ENCODE measurements around the gene BTBD17.

BTBD17 gene

DNA sequence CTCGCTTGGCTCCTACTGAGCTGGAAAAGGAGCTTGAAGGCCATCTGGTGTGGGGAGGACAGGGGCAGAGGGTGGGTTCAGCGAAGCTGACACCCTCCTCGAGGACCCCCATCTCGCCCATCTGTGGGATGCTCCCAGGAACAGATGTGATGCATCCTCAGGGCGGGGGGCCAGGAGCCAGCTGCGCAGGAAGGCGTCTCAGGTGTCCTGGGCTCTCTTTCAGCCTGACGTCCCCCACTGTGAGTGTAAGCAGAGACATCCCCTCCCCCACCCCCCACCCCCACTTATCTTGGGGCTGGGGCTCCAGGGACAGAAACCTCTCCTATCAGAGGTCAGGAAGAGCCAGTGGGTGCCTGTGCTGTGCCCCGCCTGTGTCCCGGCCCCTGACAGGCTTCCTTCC lies 19.4 kb downstream of the BTBD17 start:
- Histone ChIP-seq H3K4me1 (ENCODE audit: control insufficient read depth, insufficient read depth, low read length) (no peaks in the 10 kb centered on the region), H3K27me3 (replicated peaks; ENCODE audit: control insufficient read depth, insufficient read depth, low read length) (peaks cover 53% of the 10 kb centered on the region), H3K36me3 (ENCODE audit: control insufficient read depth, insufficient read depth, low read length, severe bottlenecking) (no peaks in the 10 kb centered on the region), H3K4me3 (ENCODE audit: low read length) (no peak overlapping the region), H3K9ac (ENCODE audit: low read length) (no peak overlapping the region), H3K9me3 (ENCODE audit: control insufficient read depth, low read length) (no peaks in the 10 kb centered on the region)
- no peak for DNase-seq (ENCODE audit: low read depth)

DNA sequence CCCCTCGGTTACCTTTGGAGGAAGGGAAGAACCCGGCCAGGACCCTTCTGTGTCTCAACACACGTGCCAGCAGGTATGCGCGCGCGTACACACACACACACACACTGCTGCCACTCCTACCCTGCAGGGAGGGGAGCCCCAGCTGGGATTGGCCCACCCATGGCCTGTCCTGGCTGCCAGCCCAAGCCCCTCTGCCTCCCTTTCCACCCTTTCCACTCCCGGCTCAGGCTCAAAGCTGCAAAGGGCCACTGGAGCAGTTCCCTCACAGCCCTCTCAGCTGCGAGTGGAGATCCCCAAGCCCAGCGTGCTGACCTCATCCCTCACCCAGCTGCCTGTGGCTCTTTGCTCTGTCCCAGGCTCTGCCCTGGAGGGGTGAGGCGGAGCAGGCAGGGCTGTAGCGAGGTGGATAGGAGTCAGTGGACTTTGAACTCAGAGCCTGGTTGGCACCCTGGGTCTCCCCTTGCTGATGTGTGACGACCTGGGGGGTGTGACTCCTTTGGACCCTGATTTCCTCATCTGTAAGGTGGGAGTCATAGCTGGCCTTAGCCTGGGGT lies 21.1 kb downstream of the BTBD17 start:
- no peaks in the 10 kb centered on the region for H3K36me3 ChIP-seq (ENCODE audit: control insufficient read depth, insufficient read depth, low read length, severe bottlenecking)

DNA sequence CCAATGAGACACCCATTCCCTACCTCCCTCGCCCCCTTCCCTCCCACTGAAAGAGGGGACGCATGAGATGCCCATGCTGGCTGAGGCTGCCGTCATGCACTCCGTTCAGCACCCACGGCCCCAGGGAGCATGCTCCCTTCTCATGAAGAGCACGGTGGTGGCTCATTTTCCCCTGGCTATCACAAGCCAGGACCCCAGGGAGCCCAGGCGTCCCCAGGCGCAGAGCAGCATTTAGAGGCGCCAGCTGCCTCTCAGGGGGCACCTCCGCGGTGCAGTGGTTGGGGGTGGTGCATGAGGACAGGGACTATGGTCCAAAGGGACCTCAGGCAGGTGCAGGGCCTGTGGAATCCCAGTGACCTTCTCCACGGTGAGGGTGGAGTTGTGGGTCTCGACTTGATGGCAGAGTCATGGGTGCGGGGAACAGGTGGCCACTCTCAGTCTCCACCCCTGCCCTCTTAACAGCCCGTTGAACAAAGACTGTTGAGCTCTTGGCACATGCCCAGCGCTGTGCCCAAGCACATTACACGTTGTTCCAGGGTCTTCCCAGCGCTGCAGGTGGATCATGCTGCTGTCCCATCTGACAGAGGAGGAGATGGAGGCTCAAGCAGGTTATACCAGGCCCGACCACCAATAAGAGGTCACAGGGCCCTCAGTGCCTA lies 22.0 kb downstream of the BTBD17 start:
- Histone ChIP-seq H3K27me3 (replicated peaks; ENCODE audit: control insufficient read depth, insufficient read depth, low read length) (peaks cover 54% of the 10 kb centered on the region), H3K36me3 (ENCODE audit: control insufficient read depth, insufficient read depth, low read length, severe bottlenecking) (no peaks in the 10 kb centered on the region), H3K9me3 (ENCODE audit: control insufficient read depth, low read length) (peaks cover 9% of the 10 kb centered on the region), H3K4me1 (ENCODE audit: control insufficient read depth, insufficient read depth, low read length) (no peaks in the 10 kb centered on the region), H3K4me3 (ENCODE audit: low read length) (no peak overlapping the region), H3K9ac (ENCODE audit: low read length) (no peak overlapping the region)
- DNase-seq (ENCODE audit: low read depth): no peak

More for the DNA sequence above, 21.1 kb downstream of the BTBD17 start:
- no peak for DNase-seq (ENCODE audit: low read depth)
- Histone ChIP-seq H3K27me3 (replicated peaks; ENCODE audit: control insufficient read depth, insufficient read depth, low read length) (peaks cover 52% of the 10 kb centered on the region), H3K9ac (ENCODE audit: low read length) (no peak overlapping the region), H3K4me1 (ENCODE audit: control insufficient read depth, insufficient read depth, low read length) (no peaks in the 10 kb centered on the region), H3K9me3 (ENCODE audit: control insufficient read depth, low read length) (peaks cover under 1% of the 10 kb centered on the region), H3K4me3 (ENCODE audit: low read length) (no peak overlapping the region)

DNA sequence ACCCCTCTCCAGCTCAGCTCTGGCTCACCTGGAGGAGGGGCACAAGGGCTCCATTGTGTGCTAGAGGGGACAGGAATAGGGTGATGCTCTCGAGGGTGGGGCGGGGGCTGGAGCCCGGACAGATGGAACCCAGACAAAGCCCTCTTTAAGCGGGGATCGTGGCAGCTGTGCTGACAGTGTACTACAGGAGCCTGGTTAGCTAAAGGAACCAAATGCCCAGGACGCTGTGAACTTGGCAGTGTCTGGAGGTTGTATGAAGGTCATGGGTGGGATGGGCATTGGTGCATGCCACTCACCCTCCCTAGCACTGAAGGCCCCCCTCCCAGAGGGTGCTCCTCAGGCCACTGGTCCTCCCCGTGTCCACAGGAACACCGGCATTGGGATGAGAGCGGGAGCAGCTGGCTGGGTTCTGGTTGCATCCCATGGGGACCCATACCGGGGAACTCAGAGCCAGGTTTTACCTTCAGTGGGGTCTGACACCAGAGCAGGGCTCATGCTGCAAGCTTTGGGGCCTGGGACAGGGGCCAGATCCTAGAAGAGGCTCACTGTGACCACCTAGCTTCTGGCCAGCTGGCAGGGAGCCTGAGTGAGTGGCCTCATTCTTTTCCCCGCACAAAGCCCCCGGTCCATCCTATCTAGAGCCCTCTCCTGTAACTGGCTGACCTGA lies 23.7 kb downstream of the BTBD17 start:
- DNase-seq (ENCODE audit: low read depth): no peak
- H3K4me3 ChIP-seq (ENCODE audit: low read length): no peak overlapping the region
- peaks cover 18% of the 10 kb centered on the region for H3K9me3 ChIP-seq (ENCODE audit: control insufficient read depth, low read length)
- peaks cover 47% of the 10 kb centered on the region for H3K27me3 ChIP-seq (replicated peaks; ENCODE audit: control insufficient read depth, insufficient read depth, low read length)
- no peak overlapping the region for H3K9ac ChIP-seq (ENCODE audit: low read length)
- H3K4me1 ChIP-seq (ENCODE audit: control insufficient read depth, insufficient read depth, low read length): no peaks in the 10 kb centered on the region
- H3K36me3 ChIP-seq (ENCODE audit: control insufficient read depth, insufficient read depth, low read length, severe bottlenecking): no peaks in the 10 kb centered on the region

DNA sequence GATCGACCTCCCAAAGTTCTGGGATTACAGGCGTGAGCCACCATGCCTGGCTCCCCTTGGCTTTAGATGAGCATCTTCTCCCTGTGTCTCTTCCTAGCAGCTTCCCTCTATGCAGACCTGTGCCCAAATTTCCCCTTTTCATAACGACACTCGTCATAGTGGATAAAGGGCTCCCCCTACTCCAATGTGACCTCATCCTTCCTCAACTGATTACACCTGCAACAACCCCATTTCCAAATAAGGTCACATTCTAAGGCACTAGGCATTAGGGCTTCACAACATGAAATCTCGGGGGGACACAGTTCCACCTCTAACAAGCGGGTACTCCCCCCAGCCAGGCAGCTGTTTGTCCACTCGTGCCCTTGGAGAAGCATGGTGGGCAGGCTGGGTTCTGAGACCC lies 25.4 kb downstream of the BTBD17 start:
- Histone ChIP-seq H3K4me3 (ENCODE audit: low read length) (no peak overlapping the region), H3K36me3 (ENCODE audit: control insufficient read depth, insufficient read depth, low read length, severe bottlenecking) (no peaks in the 10 kb centered on the region), H3K9ac (ENCODE audit: low read length) (no peak overlapping the region), H3K27me3 (replicated peaks; ENCODE audit: control insufficient read depth, insufficient read depth, low read length) (peaks cover 55% of the 10 kb centered on the region), H3K4me1 (ENCODE audit: control insufficient read depth, insufficient read depth, low read length) (no peaks in the 10 kb centered on the region), H3K9me3 (ENCODE audit: control insufficient read depth, low read length) (peaks cover 18% of the 10 kb centered on the region)
- no peak for DNase-seq (ENCODE audit: low read depth)

DNA sequence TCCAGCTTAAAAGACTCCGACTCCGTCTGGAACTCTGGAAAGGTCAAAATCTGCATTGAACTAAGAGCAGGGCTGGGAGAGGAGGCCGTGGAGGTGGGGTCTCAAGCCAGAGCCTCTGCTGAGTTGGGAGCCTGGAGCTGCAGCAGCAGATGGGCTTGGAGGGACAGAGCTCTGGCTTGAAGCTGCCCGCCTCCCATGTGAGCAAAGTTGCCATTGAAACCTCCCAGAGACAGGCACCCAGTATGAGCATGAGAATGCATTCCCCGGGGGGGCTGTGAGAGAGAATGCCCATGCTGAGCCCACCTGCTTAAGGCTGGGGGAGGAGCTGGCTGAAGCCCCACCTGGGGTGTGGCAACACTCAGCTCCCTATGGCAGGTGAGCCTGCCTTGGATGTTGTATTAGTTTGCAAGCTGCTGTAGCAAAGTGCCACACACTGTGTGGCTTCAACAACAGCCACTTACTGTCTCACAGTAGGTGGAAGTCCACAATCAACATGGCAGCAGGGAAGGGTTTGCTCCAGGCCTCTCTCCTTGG lies 26.1 kb downstream of the BTBD17 start:
- no peak overlapping the region for H3K9ac ChIP-seq (ENCODE audit: low read length)
- H3K9me3 ChIP-seq (ENCODE audit: control insufficient read depth, low read length): peaks cover 18% of the 10 kb centered on the region
- DNase-seq (ENCODE audit: low read depth): no peak
- H3K36me3 ChIP-seq (ENCODE audit: control insufficient read depth, insufficient read depth, low read length, severe bottlenecking): no peaks in the 10 kb centered on the region
- H3K4me3 ChIP-seq (ENCODE audit: low read length): no peak overlapping the region
- H3K4me1 ChIP-seq (ENCODE audit: control insufficient read depth, insufficient read depth, low read length): no peaks in the 10 kb centered on the region
- peaks cover 57% of the 10 kb centered on the region for H3K27me3 ChIP-seq (replicated peaks; ENCODE audit: control insufficient read depth, insufficient read depth, low read length)

DNA sequence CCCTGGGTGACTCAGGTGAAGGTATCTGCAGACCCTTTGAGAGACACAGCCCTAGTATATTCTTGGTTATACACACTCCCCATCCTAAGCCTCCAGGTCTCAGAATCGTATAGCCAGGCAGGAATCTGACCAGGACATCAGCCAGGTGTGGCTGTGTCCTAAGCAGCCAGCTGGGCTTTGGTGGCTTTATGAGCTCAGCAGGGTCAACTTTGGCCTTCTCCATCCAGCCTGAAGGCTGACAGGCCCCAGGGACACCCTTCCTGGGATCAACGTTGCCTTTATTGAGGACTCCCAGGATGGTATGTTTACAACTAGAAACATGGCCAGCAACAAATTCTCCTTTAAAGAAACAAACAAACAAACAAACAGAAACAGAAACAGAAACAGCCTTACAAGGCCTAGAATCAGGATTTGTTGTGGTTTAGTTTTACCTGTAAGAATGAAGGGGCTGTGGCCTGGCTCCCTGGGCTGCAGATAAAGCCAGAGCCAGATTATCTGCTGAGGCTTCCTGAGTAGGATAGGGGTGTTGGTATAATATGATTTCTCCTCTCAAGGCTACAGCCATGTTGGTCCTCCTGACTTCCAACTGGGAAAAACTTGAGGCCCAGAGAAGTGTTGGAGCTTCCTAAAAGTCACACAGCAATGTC lies 27.2 kb downstream of the BTBD17 start:
- Histone ChIP-seq H3K4me3 (ENCODE audit: low read length) (no peak overlapping the region), H3K36me3 (ENCODE audit: control insufficient read depth, insufficient read depth, low read length, severe bottlenecking) (no peaks in the 10 kb centered on the region), H3K4me1 (ENCODE audit: control insufficient read depth, insufficient read depth, low read length) (no peaks in the 10 kb centered on the region), H3K9ac (ENCODE audit: low read length) (no peak overlapping the region), H3K27me3 (replicated peaks; ENCODE audit: control insufficient read depth, insufficient read depth, low read length) (peaks cover 57% of the 10 kb centered on the region), H3K9me3 (ENCODE audit: control insufficient read depth, low read length) (peaks cover 18% of the 10 kb centered on the region)
- no peak for DNase-seq (ENCODE audit: low read depth)

DNA sequence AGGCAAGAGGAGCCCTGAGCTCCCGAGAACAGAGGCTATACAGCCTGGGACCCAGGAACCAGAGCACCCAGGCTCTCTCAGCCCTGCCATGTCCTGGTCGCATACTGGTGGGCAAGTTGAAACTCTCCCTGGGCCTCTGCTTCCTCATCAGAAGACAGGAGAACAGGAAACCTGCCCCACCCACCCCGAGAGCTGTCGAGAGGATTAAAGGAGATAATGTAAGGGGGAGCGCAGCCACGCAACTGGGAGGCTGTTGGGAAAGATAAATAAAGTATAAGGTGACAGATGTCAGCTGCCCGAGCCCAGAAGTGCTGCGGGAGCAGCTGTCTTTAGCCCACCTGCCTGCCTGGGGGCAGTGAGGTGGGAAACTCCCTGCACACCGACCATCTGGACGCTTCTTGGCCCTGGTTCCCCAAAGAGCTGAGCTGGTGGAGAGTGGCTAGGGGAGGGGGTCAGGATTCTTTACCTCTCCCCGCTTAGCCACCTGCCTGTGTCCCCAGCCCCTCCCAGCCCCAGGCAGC lies 28.8 kb downstream of the BTBD17 start:
- no peak for DNase-seq (ENCODE audit: low read depth)
- Histone ChIP-seq H3K36me3 (ENCODE audit: control insufficient read depth, insufficient read depth, low read length, severe bottlenecking) (no peaks in the 10 kb centered on the region), H3K9me3 (ENCODE audit: control insufficient read depth, low read length) (peaks cover 18% of the 10 kb centered on the region), H3K4me3 (ENCODE audit: low read length) (no peak overlapping the region), H3K9ac (ENCODE audit: low read length) (no peak overlapping the region), H3K27me3 (replicated peaks; ENCODE audit: control insufficient read depth, insufficient read depth, low read length) (peaks cover 58% of the 10 kb centered on the region), H3K4me1 (ENCODE audit: control insufficient read depth, insufficient read depth, low read length) (no peaks in the 10 kb centered on the region)

DNA sequence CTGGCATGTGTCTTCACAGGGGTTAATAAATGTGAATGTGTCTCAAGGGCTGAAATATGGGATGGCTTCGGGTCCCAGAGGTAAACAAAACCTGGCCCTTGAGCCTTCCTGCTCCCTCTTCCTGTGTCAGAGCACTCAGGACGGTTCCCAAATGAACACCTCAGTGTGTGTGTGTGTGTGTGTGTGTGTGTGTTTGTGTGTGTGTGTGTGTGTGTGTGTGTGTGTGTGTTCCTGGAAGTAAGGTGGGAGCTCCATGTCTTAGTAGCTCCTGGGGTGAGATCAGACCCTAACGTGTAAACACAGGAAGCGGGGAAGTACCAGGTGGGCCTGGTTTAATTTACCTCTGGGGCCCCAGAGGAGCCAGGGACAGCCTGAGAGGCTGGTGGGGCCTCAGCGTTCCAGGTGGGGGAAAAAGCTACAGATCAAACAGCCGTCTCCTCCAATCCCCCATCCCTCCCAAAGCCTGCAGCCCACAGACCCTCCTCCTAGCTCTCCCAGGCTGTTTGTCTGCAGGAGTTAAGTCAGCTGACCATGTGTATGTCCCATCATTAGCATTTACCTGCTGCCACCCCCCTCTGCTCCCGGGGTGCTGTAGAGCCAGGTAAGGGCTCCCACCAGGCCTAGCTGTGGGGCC lies 29.5 kb downstream of the BTBD17 start:
- Histone ChIP-seq H3K36me3 (ENCODE audit: control insufficient read depth, insufficient read depth, low read length, severe bottlenecking) (no peaks in the 10 kb centered on the region), H3K27me3 (replicated peaks; ENCODE audit: control insufficient read depth, insufficient read depth, low read length) (peaks cover 58% of the 10 kb centered on the region), H3K4me1 (ENCODE audit: control insufficient read depth, insufficient read depth, low read length) (no peaks in the 10 kb centered on the region), H3K9me3 (ENCODE audit: control insufficient read depth, low read length) (peaks cover 18% of the 10 kb centered on the region), H3K4me3 (ENCODE audit: low read length) (no peak overlapping the region), H3K9ac (ENCODE audit: low read length) (no peak overlapping the region)
- no peak for DNase-seq (ENCODE audit: low read depth)

DNA sequence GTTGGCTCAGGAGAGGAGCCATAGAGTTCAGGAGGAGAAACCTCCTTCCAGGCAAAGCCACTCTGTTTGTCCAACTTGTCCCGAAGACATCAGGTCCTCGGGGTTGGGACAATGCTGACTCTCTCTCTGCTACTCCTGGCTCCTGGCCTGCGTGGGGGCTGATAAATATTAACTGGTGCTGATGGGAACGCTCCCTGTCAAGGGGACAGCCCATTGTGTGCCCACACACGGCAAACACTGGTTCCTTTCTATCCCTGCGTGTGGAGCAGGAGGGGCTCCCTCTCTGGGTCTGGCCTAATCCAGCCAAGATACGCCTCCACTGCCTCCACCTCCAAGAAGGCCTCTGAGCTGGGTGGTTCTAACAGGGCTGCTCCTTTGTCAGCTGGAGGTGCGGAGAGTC lies 31.2 kb downstream of the BTBD17 start:
- H3K4me1 ChIP-seq (ENCODE audit: control insufficient read depth, insufficient read depth, low read length): peaks cover 4% of the 10 kb centered on the region
- peaks cover 64% of the 10 kb centered on the region for H3K27me3 ChIP-seq (replicated peaks; ENCODE audit: control insufficient read depth, insufficient read depth, low read length)
- DNase-seq (ENCODE audit: low read depth): no peak

DNA sequence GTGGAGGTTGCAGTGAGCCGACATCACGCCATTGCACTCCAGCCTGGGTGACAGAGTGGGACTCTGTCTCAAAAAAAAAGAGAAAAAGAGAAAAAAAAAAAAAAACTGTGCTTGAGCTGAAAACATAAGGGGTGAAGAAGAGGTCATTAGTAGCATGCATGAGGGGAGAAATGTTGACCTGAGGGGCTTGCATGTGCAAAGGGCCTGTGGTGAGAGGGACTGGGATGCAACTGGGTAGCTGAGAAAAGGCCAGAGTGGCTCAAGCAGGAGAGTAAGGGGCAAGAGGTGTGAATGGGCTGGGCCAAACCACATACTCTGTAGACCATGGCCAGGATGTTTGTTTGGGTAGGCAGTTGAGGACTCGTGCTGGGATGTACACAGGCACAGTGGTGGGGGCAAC lies 32.3 kb downstream of the BTBD17 start:
- no peak for DNase-seq (ENCODE audit: low read depth)
- Histone ChIP-seq H3K27me3 (replicated peaks; ENCODE audit: control insufficient read depth, insufficient read depth, low read length) (peaks cover 66% of the 10 kb centered on the region), H3K9me3 (ENCODE audit: control insufficient read depth, low read length) (peaks cover 6% of the 10 kb centered on the region), H3K36me3 (ENCODE audit: control insufficient read depth, insufficient read depth, low read length, severe bottlenecking) (no peaks in the 10 kb centered on the region), H3K4me1 (ENCODE audit: control insufficient read depth, insufficient read depth, low read length) (peaks cover 8% of the 10 kb centered on the region), H3K4me3 (ENCODE audit: low read length) (no peak overlapping the region), H3K9ac (ENCODE audit: low read length) (no peak overlapping the region)

More for the DNA sequence above, 31.2 kb downstream of the BTBD17 start:
- Histone ChIP-seq H3K9ac (ENCODE audit: low read length) (no peak overlapping the region), H3K9me3 (ENCODE audit: control insufficient read depth, low read length) (peaks cover 17% of the 10 kb centered on the region), H3K4me3 (ENCODE audit: low read length) (no peak overlapping the region), H3K36me3 (ENCODE audit: control insufficient read depth, insufficient read depth, low read length, severe bottlenecking) (no peaks in the 10 kb centered on the region)

Measured in adipocyte (in vitro differentiated cells).